Hepatic stellate cell (primary cell): Measurements from ENCODE around the gene MSRB1.
"Not testable (repeated sequence)": the region's sequence is repeated elsewhere in the genome, so short reads cannot be mapped to it uniquely, and the experiment has no call there.

Experiments used
- DNase-seq: peaks from one replicate; pipeline ENCODE4 v3.0.0; 2011; ENCODE audit warnings: low spot score

The MSRB1 gene

DNA sequence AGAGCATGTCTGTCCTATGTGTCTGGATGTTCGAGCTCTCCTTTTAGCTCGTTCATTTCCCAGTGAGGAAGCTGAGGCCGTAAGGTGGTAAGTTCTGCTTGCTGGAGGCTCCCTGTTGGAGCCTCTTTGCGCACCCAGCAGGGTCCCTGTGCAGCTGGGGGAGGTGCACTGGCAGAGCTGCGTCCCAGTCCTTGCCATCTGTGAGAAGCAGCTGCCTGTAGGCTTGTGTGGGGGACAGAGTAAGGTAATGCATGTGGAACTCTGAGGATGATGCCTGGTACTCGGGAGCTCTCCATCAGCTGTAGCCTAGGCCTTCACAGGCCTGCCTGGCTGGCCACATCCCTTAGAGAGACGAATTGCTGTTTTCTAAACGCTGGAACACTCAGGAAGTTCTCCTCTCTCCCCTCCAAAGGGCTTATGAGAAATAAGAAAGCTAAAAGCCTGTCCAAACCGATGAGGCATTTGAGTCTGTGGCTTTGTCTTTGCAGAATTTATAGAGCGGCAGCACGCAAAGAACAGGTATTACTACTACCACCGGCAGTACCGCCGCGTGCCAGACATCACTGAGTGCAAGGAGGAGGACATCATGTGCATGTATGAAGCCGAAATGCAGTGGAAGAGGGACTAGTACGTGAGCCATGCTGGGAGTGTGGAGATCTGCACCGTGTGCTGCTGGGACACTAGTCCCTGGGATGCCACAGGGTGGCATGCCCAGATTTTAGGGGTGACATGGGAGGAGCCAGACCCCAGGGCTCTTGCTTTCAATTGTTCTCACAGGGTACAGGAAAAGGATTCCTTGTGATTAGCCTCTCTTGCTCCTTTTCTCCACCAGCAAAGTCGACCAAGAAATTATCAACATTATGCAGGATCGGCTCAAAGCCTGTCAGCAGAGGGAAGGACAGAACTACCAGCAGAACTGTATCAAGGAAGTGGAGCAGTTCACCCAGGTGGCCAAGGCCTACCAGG is 17.9 kb upstream of the MSRB1 start:
- DNase-seq = no peak

DNA sequence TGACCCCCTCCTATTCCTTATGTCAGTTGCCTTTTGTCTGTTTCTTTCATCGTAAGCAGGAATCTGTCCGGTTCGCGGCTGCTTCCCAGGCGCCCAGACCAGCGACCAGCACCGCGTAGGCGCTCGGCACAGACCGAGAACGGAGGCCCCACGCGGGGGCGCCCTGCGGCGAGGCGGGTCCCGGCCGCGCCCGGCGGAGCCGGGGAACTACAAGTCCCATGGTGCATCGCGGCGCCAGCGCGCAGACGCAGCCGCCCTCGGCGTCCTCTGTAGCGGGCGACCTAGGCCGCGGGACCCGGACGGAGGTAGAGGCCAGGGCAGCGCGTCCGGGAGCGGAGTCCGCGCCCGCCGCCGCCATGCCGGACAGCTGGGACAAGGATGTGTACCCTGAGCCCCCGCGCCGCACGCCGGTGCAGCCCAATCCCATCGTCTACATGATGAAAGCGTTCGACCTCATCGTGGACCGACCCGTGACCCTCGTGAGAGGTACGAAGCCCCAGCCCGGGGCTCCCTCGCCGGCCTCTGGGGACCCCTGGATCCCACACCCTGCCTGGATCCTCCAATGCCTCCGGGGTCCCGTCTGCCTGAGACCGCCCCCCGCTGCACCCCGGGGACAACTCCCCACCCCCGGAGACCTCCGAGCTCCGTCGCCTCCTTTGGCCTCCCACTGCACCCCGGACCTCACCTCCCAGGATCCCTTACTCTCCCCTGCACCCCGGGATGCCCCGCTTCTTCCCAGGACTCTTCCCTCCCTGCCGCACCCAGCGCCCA is 16.5 kb upstream of the MSRB1 start, which contains the start of gene NDUFB10:
NDUFB10 (plus strand) TSS at position 270 of the 771 bp plus-strand sequence; CDS start at position 357, 87 bp downstream.
- peak; percentile 90 for DNase-seq

- DNase-seq = no peak
Observed at GRCh38 chr16:1958715-1959268, 15.8 kb upstream of the MSRB1 start.

DNA sequence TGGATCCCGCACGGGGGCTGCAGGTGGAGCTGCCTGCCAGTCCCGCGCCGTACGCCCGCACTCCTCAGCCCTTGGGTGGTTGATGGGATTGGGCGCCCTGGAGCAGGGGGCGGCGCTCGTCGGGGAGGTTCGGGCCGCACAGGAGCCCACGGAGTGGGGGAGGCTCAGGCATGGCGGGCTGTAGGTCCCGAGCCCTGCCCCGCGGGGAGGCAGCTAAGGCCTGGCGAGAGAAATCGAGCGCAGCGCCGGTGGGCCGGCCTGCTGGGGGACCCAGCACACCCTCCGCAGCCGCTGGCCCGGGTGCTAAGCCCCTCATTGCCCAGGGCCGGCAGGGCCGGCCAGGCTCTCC is 15.1 kb upstream of the MSRB1 start:
- not testable (repeated sequence) for DNase-seq

- not testable (repeated sequence) for DNase-seq
Observed at GRCh38 chr16:1957434-1958142, 14.6 kb upstream of the MSRB1 start.

DNA sequence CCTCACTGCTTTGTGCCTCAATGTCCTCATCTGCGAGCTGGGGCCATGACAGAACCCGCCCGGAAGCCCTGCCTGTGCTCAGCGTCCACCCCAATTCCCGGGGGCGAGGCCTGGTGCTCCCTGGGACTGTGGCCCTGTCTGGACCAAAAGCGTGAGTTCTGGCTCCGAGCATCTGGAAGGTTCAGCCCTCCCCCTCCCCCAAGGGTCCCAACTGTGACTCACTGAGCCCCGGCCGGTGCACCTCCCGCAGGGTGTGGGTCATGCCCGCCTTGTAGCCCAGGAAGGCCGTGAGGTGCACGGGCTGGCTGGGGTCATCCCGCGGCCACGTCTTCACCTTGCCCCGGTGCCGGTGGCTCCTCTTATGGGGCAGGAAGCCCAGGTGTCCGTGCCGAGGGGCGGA is 10.7 kb upstream of the MSRB1 start:
- DNase-seq = no peak

GRCh38 chr16:1950559-1950958 is 7.6 kb upstream of the MSRB1 start:
- DNase-seq = no peak

GRCh38 chr16:1950047-1950446 is 7.0 kb upstream of the MSRB1 start:
- no peak for DNase-seq

DNA sequence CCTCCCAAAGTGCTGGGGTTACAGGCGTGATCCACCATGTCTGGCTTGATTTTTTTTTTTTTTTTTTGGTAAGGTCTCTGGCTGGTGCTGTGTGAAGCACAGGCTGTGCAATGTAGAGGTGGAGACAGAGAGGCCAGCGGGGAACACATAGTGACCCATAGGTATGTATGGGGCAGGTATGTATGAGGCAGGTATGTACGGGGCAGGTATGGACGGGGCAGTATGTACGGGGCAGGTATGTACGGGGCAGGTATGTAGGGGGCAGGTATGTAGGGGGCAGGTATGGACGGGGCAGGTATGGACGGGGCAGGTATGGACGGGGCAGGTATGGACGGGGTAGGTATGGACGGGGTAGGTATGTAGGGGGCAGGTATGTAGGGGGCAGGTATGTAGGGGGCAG is 6.5 kb upstream of the MSRB1 start:
- no peak for DNase-seq

DNA sequence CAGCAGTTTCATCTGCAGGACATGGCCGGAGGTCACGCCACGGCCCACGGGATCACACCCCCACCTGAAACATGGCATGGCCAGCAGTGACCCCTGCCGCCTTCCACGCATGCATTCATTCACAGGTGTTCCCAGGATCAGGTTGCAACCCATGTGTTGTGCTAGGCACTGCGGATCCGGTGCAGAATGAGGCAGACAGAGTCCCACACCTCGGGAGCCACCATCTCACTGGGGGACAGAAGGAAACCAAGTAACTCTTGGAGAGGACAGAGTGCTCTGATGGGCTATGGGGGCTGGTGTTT is 4.3 kb upstream of the MSRB1 start:
- no peak for DNase-seq

DNA sequence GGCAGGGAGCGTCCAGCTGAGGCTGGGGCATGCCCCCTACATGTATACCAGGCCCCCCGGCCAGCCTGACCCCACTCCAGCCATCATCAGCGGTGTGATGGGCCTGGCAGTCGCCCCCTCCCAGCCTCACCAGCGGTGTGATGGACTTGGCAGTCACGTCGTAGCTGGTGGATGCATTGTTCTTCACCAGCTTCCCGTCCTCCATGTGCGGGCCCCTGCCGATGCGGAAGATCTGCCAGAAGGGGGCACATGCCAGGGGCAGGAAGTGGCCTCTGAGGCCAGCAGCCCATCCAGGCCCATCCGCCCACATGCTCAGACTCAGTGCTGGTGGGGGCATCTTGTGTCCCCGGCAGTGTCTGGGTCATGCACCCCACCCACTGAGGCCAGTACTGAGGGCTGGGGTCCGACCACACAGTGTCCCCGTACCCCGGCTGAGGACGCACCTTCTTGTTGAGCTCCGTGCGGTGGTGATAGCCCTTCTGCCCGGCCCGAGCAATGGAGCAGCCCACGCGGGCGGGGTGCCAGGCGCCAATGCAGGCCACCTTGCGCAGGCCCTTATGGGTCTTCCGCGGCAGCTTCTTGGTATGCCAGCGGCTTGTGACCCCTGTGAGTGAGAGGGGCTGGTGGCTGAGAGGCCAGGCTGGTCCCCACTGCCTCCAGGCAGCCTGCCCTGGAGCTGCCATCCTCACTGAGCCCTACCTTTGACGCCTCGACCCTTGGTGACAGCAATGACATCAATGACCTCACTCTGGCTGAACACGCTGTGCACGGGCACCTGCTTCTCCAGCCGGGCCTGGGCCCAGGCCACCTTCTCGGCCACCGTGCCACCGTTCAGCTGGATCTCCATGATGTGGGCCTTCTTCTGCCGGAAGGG is 3.7 kb upstream of the MSRB1 start:
- DNase-seq = no peak

DNA sequence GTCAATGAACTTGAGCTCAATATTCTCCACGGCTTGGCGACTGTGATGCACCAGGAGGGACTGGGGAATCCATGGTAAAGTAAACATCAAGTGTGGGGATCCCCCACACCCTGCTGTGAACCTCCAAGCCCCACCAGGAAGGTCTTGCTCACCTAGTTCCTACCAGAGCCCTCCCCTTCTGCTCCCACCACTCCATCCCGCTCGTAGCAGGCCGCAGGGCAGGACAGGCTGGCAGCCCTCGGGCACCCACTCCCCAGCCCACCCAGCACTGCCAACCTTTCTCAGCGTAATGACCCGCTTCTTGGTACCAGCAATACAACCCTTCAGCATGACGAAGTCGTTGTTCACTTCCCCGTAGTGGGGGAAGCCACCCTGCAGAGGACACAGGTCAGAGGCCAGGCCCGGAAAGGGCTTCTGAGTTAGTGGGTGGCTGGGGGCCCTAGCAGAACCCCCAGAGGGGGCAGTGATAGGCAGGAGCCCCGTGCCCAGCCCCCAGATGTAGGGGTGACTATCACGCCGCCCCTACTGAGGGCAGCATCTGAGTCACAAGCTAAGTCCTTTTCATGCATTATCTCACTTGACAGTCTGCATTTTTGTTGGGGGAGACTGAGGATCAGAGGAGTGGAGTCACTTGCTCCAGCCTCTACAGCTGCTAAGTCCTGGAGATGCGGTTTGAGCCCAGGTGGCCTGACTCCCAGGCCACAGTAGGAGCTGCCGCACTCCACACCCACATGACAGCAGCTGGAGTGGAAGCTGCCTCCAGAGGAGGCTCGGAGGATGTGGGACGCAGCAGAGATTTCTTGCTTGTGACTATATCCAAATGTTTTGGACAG is 2.8 kb upstream of the MSRB1 start:
- DNase-seq = no peak

GRCh38 chr16:1944612-1945199 is 1.7 kb upstream of the MSRB1 start:
- DNase-seq = no peak

DNA sequence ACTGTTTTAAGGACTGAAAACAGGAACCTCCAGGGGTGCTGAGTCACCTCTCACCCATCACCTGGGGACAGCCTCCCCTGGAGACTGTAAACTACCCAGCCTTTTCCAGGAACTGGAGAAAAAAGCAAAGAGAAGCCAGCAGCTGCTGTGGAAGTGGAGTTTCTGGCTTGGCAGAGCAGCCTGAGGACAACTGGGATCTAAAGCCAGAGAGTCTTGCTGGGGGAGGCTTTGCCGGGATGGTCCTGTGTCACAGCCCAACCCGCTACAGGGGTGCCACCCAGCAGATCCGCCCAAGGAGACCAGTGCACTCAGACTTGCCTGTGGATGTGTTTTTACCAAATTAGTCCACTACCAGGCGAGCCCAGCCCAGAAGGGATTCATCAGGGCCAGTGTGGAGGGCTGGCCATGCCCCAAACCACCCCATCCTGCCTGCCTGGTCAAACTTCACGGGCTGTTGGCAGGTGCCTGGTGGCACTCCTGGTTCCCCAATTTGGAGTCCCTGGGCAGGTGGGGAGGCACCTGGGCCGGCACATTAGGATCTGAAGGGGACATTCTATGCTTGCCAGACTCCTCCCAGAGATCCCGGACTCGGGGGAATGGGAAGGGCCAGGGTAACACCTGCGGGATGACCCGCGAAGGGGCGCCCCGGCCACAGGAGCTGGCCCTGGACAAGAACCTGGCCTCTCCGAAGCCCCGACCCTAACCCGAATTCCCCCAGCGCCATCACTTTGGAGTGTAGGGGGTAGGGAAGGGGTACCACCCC is 771 bp downstream of the MSRB1 start:
- peak; percentile 45 for DNase-seq

DNA sequence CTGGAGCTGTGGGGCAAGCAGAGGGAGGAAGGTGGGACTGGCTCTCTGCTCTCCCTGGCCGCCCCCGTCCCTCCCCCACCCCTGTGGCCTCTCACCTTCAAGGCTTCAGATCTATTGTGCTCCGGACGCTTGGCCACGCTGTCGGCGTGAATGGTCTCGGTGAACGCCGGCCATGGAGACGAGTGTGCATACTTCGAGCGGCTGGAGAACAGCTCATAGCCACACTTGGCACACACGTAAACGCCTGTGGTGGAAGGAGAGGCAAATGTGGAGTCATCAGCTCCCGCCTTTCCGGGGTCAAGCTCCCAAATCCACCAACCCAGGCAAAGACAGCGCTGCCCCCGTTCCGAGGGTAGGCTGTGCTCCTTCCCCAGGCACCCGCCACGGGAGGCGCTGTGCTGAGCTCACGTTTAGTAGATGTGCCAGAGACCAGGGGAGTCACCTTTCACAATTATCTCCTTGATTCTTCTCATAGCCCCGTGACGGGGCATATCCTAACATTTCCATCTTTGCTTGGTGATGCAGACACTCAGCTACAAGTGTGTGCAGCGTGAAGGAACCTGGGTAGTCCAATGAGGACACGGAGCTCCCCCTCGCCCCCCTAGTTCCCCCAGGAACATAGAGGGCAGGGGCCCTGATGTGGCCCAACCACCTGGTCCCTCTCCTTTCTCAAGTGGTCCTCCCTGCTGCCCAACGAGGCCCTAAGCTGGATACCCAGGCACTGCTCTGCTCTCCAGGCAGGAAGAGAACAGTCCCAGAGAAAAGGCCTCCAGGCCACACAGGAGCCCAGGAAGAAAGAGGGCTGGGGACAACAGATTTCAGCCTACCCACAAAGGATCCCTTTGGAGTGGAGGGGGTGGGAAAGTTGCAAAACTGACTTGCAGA is 1.6 kb downstream of the MSRB1 start:
- no peak for DNase-seq

DNA sequence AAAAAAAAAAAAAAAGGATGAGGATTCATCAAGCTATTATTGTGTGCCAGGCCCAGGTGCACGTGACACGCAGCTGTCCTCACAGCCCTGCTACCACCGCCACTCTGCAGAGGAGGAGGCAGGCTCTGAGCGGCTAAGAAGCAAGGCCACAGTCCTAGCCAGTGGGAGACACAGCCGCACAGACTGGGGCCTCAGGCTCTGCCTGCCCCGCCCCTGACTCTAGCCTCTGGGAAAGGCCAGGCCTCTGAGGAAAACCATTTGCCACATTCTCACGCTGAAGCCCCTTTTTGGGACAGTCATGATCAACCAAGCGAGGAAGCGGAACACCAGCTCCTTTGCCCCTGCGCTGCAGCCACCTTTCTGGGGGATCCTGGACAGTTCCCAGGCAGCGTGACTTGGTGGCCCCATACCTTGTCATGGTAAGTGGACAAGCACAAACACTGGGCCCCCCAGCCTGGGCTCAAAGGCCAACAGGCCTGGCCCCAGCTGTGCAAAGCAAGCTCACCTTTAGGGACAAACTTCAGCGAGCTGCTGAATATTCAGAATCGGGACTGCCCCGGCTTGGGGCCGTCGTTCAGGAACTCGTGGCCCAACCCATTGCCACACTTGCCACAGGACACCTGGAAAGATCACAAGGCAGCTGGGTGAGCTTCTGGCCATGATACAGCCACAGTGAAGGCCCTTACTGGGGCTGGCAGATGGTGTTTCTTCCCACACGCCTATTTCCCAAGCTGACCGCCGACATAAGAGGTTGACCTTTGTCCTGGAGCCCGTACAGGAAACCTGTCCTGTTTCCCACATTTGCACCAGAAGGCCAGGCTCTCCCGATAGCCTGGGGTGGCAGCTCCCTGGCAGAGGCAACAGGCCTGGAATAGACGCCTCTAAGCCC is 2.5 kb downstream of the MSRB1 start:
- DNase-seq = no peak

- not testable (repeated sequence) for DNase-seq
Observed at GRCh38 chr16:1939833-1940232, 3.2 kb downstream of the MSRB1 start.
